Mesenchymal stem cell (in vitro differentiated cells and primary cell): ENCODE data around the gene EWSR1.
"Not testable (repeated sequence)": the region's sequence is repeated elsewhere in the genome, so short reads cannot be mapped to it uniquely, and the experiment has no call there.

Source experiments
- DNase-seq: peaks from one replicate; pipeline ENCODE4 v3.0.0-alpha.2; 2013
- H2AFZ ChIP-seq: one replicate; pipeline ENCODE4 v1.6.1; 2013; ENCODE audit warnings: low read depth, mild to moderate bottlenecking, control low read depth, inconsistent platforms, low read length, moderate library complexity
- H2AK5ac ChIP-seq: 2 replicates; pipeline ENCODE4 v1.6.1; 2013; ENCODE audit warnings: low read length, moderate library complexity, mild to moderate bottlenecking, inconsistent platforms; ENCODE audit not compliant: severe bottlenecking
- H2BK120ac ChIP-seq: one replicate; pipeline ENCODE4 v1.6.1; 2013; ENCODE audit warnings: low read depth, mild to moderate bottlenecking, inconsistent platforms, low read length, moderate library complexity
- H2BK12ac ChIP-seq, 2 experiments: one replicate each; pipeline ENCODE4 v1.6.1; 2013; ENCODE audit warnings: inconsistent platforms in 2 of 2, low read length in 2 of 2, mild to moderate bottlenecking in 2 of 2, moderate library complexity in 2 of 2, control low read depth in 1 of 2
- H2BK15ac ChIP-seq: one replicate; pipeline ENCODE4 v1.6.1; 2013; ENCODE audit warnings: mild to moderate bottlenecking, low read depth, inconsistent platforms; ENCODE audit not compliant: poor library complexity, severe bottlenecking
- H2BK5ac ChIP-seq: 2 replicates; pipeline ENCODE4 v1.6.1; 2013; ENCODE audit warnings: low read depth, mild to moderate bottlenecking, low read length, control low read depth, inconsistent platforms; ENCODE audit not compliant: poor library complexity, severe bottlenecking
- H3K14ac ChIP-seq, 2 experiments: one replicate each; pipeline ENCODE4 v1.6.1; 2013; ENCODE audit warnings: inconsistent platforms in 2 of 2, low read length in 2 of 2, control low read depth in 1 of 2, mild to moderate bottlenecking in 1 of 2, moderate library complexity in 1 of 2
- H3K18ac ChIP-seq, 2 experiments: one replicate each; pipeline ENCODE4 v1.6.1; 2013; ENCODE audit warnings: inconsistent platforms in 2 of 2, low read length in 2 of 2, control low read depth in 1 of 2, low read depth in 1 of 2, mild to moderate bottlenecking in 1 of 2
- H3K23ac ChIP-seq, 2 experiments: one replicate each; pipeline ENCODE4 v1.6.1; 2013; ENCODE audit warnings: inconsistent platforms in 2 of 2, low read length in 2 of 2, mild to moderate bottlenecking in 2 of 2, moderate library complexity in 2 of 2, control low read depth in 1 of 2
- H3K27ac ChIP-seq: 2 replicates; pipeline ENCODE4 v1.5.1; 2013; ENCODE audit warnings: mild to moderate bottlenecking, moderate library complexity, low read length, control low read depth, inconsistent platforms; ENCODE audit not compliant: poor library complexity, severe bottlenecking
- H3K27me3 ChIP-seq, 2 experiments: 2 replicates each; pipeline versions ENCODE4 v1.6.1 to v1.7.0; 2013; ENCODE audit warnings: low read length in 2 of 2, mild to moderate bottlenecking in 2 of 2, moderate library complexity in 2 of 2, control low read depth in 1 of 2, inconsistent platforms in 1 of 2; ENCODE audit not compliant: control insufficient read depth in 1 of 2, insufficient read depth in 1 of 2
- H3K36me3 ChIP-seq, 2 experiments: 2 replicates each; pipeline versions ENCODE4 v1.6.1 to v1.7.0; 2013; ENCODE audit warnings: low read length in 2 of 2, control low read depth in 1 of 2, inconsistent platforms in 1 of 2, low read depth in 1 of 2, mild to moderate bottlenecking in 1 of 2; ENCODE audit not compliant: insufficient read depth in 2 of 2, control insufficient read depth in 1 of 2
- H3K4ac ChIP-seq, 2 experiments: one replicate each; pipeline ENCODE4 v1.6.1; 2013; ENCODE audit warnings: inconsistent platforms in 2 of 2, low read length in 2 of 2, mild to moderate bottlenecking in 2 of 2, moderate library complexity in 2 of 2, control low read depth in 1 of 2, low read depth in 1 of 2
- H3K4me1 ChIP-seq: 2 replicates; pipeline ENCODE4 v1.6.1; 2013; ENCODE audit warnings: low read depth, low read length, control low read depth; ENCODE audit not compliant: control insufficient read depth, insufficient read depth
- H3K4me2 ChIP-seq: 2 replicates; pipeline ENCODE4 v1.6.1; 2013; ENCODE audit warnings: low read length, mild to moderate bottlenecking, inconsistent platforms; ENCODE audit not compliant: poor library complexity, severe bottlenecking
- H3K4me3 ChIP-seq, 2 experiments: 2 replicates each; pipeline versions ENCODE4 v1.5.1 to v1.7.0; 2013; ENCODE audit warnings: low read length in 2 of 2, mild to moderate bottlenecking in 2 of 2, control low read depth in 1 of 2, low read depth in 1 of 2; ENCODE audit not compliant: insufficient read depth in 1 of 2
- H3K79me1 ChIP-seq: replicated peaks from 2 replicates; pipeline ENCODE4 v1.6.1; 2013; ENCODE audit warnings: mild to moderate bottlenecking, control low read depth, low read length, inconsistent platforms; ENCODE audit not compliant: poor library complexity, severe bottlenecking
- H3K9ac ChIP-seq: 2 replicates; pipeline ENCODE4 v1.7.0; 2013; ENCODE audit warnings: mild to moderate bottlenecking, low read length, moderate library complexity
- H3K9me3 ChIP-seq: 2 replicates; pipeline ENCODE4 v1.7.0; 2013; ENCODE audit warnings: mild to moderate bottlenecking, low read length; ENCODE audit not compliant: control insufficient read depth
- H4K8ac ChIP-seq: one replicate; pipeline ENCODE4 v1.6.1; 2013; ENCODE audit warnings: inconsistent platforms, mild to moderate bottlenecking, low read length, moderate library complexity
- H4K91ac ChIP-seq: one replicate; pipeline ENCODE4 v1.6.1; 2013; ENCODE audit warnings: mild to moderate bottlenecking, low read length, inconsistent platforms
- WGBS: methylation state at CpG from one replicate; pipeline ENCODE4 v1.1.7; 2013; ENCODE audit warnings: mixed read lengths; 5-methylcytosine and 5-hydroxymethylcytosine counted together

EWSR1 gene

GRCh38 chr22:29344889-29345288 is 76.8 kb downstream of the EWSR1 start:
- not testable (repeated sequence) for H3K4me2 ChIP-seq, H2BK12ac ChIP-seq, H2BK120ac ChIP-seq, H3K14ac ChIP-seq, DNase-seq, H3K23ac ChIP-seq, H3K27me3 ChIP-seq, H4K8ac ChIP-seq, H3K9me3 ChIP-seq, H3K18ac ChIP-seq, H3K4ac ChIP-seq, H2AFZ ChIP-seq, H4K91ac ChIP-seq, H2BK15ac ChIP-seq, H2BK5ac ChIP-seq, H3K4me3 ChIP-seq, H3K9ac ChIP-seq
- Histone ChIP-seq H2AK5ac (peak overlapping the region; percentile 28), H3K27ac (peak overlapping the region; percentile 77), H3K79me1 (peaks cover 23% of the 10 kb centered on the region), H3K4me1 (peaks cover 20% of the 10 kb centered on the region), H3K36me3 (peaks cover 58 to 82% of the 10 kb centered on the region in 2 experiments)
- WGBS = 92% methylated on average over 5 of the region's 5 CpGs

GRCh38 chr22:29345932-29346331 is 77.9 kb downstream of the EWSR1 start:
- H3K14ac ChIP-seq = no peak overlapping the region
- peaks cover 20% of the 10 kb centered on the region for H3K4me1 ChIP-seq
- no peak overlapping the region for H3K4me3 ChIP-seq
- H3K18ac ChIP-seq = no peak overlapping the region
- H3K23ac ChIP-seq = no peak overlapping the region
- no peak overlapping the region for H3K9ac ChIP-seq
- H4K91ac ChIP-seq = no peak overlapping the region
- no peaks in the 10 kb centered on the region for H3K9me3 ChIP-seq
- no peak overlapping the region for H3K4me2 ChIP-seq
- peaks cover 16% of the 10 kb centered on the region for H3K79me1 ChIP-seq
- no peak overlapping the region for H2BK15ac ChIP-seq
- no peak overlapping the region for H2AFZ ChIP-seq
- H3K27me3 ChIP-seq = no peaks in the 10 kb centered on the region
- no peak overlapping the region for H2BK12ac ChIP-seq
- no peak overlapping the region for H2BK5ac ChIP-seq
- H2AK5ac ChIP-seq = no peak overlapping the region
- H3K27ac ChIP-seq = no peak overlapping the region
- no peak overlapping the region for H4K8ac ChIP-seq
- H3K36me3 ChIP-seq = peaks cover 58 to 82% of the 10 kb centered on the region in 2 experiments
- no peak overlapping the region for H3K4ac ChIP-seq
- DNase-seq = no peak
- H2BK120ac ChIP-seq = no peak overlapping the region

GRCh38 chr22:29346659-29347058 is 78.6 kb downstream of the EWSR1 start:
- no peak overlapping the region for H2BK120ac ChIP-seq
- peaks cover 20% of the 10 kb centered on the region for H3K4me1 ChIP-seq
- no peak overlapping the region for H3K4me2 ChIP-seq
- peaks cover 58 to 82% of the 10 kb centered on the region in 2 experiments for H3K36me3 ChIP-seq
- H3K23ac ChIP-seq = no peak overlapping the region
- no peak overlapping the region for H3K27ac ChIP-seq
- no peak overlapping the region for H3K4me3 ChIP-seq
- H4K91ac ChIP-seq = no peak overlapping the region
- H3K14ac ChIP-seq = no peak overlapping the region
- H3K18ac ChIP-seq = no peak overlapping the region
- no peak overlapping the region for H3K9ac ChIP-seq
- H3K27me3 ChIP-seq = no peaks in the 10 kb centered on the region
- no peak overlapping the region for H2BK15ac ChIP-seq
- peaks cover 15% of the 10 kb centered on the region for H3K79me1 ChIP-seq
- no peak overlapping the region for H3K4ac ChIP-seq
- no peak overlapping the region for H2BK12ac ChIP-seq
- no peaks in the 10 kb centered on the region for H3K9me3 ChIP-seq
- no peak overlapping the region for H4K8ac ChIP-seq
- H2AK5ac ChIP-seq = no peak overlapping the region
- H2AFZ ChIP-seq = no peak overlapping the region
- 88% methylated on average over 1 of the region's 4 CpGs for WGBS
- no peak overlapping the region for H2BK5ac ChIP-seq
- no peak for DNase-seq

GRCh38 chr22:29348041-29348440 is 80.0 kb downstream of the EWSR1 start:
- Histone ChIP-seq H2BK120ac (no peak overlapping the region), H3K4me2 (no peak overlapping the region), H4K8ac (no peak overlapping the region), H3K27me3 (no peaks in the 10 kb centered on the region), H3K9ac (no peak overlapping the region), H2BK12ac (no peak overlapping the region), H2AK5ac (no peak overlapping the region), H3K36me3 (peaks cover 57 to 81% of the 10 kb centered on the region in 2 experiments), H2BK15ac (no peak overlapping the region), H3K23ac (peak overlapping the region in 1 of 2 experiments; percentile 21), H2AFZ (no peak overlapping the region), H3K9me3 (no peaks in the 10 kb centered on the region), H3K18ac (no peak overlapping the region), H3K4me1 (peaks cover 17% of the 10 kb centered on the region), H4K91ac (no peak overlapping the region), H3K4ac (no peak overlapping the region), H3K4me3 (no peak overlapping the region), H3K27ac (no peak overlapping the region), H3K79me1 (peaks cover 9% of the 10 kb centered on the region), H2BK5ac (no peak overlapping the region), H3K14ac (no peak overlapping the region)
- DNase-seq = no peak
- whole genome bisulfite sequencing = 93% methylated on average over 2 of the region's 2 CpGs
